ENCODE results near the gene CALD1. TPM values are rescaled to one million over a fixed set of nuclear protein-coding genes. Genes with fewer than 3 reads are reported as not detected.

Gene CALD1
- total RNA-seq, 3 donors from 2014 or later = 252 to 335 (median 266) TPM

DNA sequence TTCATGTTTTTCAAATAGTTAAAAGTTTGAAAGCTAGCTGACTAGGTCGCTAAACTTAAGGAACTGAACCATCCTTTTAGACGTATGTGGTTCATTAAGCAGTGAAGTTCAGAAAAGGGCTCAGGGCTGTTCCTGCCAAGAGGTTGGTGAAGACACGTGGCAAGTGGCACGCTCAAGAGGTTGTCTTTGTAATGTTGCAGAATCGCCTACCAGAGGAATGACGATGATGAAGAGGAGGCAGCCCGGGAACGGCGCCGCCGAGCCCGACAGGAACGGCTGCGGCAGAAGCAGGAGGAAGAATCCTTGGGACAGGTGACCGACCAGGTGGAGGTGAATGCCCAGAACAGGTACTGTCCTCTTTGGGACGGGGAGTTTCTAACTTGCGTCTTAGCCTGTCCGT lies 149.1 kb downstream of the CALD1 start:
- Histone ChIP-seq H3K9me3 (no peaks in the 10 kb centered on the region), H3K4me1 (no peaks in the 10 kb centered on the region), H3K27me3 (no peaks in the 10 kb centered on the region), H3K36me3 (no peaks in the 10 kb centered on the region), H3K27ac (no peak overlapping the region), H3K4me3 (no peak overlapping the region)
- DNase-seq (ENCODE audit: low spot score in 2 of 2) = no peak
- TF ChIP-seq POLR2A (IDR thresholded peaks at IDR 0.05) (no peak), POLR2AphosphoS5 (IDR thresholded peaks at IDR 0.05) (no peak)
- TF ChIP-seq, protein P1, sequence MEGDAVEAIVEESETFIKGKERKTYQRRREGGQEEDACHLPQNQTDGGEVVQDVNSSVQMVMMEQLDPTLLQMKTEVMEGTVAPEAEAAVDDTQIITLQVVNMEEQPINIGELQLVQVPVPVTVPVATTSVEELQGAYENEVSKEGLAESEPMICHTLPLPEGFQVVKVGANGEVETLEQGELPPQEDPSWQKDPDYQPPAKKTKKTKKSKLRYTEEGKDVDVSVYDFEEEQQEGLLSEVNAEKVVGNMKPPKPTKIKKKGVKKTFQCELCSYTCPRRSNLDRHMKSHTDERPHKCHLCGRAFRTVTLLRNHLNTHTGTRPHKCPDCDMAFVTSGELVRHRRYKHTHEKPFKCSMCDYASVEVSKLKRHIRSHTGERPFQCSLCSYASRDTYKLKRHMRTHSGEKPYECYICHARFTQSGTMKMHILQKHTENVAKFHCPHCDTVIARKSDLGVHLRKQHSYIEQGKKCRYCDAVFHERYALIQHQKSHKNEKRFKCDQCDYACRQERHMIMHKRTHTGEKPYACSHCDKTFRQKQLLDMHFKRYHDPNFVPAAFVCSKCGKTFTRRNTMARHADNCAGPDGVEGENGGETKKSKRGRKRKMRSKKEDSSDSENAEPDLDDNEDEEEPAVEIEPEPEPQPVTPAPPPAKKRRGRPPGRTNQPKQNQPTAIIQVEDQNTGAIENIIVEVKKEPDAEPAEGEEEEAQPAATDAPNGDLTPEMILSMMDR (IDR thresholded peaks at IDR 0.05) = no peak
- intact Hi-C loops (cut with DNase I; ENCODE audit: low total_unique reads) = no loop called here

DNA sequence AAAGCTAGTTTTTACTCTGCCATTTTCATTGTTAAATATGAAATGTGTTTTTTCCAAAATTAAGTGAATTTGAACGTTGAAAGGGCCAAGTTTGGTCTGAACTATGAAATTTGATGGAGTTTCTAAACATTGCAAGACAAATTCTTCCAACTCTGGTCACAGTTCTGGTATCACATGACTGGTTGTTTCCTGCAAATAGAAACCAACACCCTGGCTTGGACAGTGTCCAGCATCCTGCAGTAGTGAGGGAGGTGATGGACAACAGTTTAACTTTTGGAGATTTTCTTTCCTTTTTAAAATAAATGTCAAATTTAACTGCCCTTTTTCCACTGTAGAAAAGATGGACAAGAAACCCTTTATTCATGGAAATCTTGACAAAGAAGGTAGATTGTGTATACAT lies 152.1 kb downstream of the CALD1 start:
- no peaks in the 10 kb centered on the region for H3K4me1 ChIP-seq
- H3K27me3 ChIP-seq = no peaks in the 10 kb centered on the region
- no peak for DNase-seq (ENCODE audit: low spot score in 2 of 2)
- intact Hi-C loops (cut with DNase I; ENCODE audit: low total_unique reads) = no loop called here
- no peaks in the 10 kb centered on the region for H3K9me3 ChIP-seq
- H3K27ac ChIP-seq = peak overlapping the region in 1 of 2 donors; percentile 82
- TF ChIP-seq, protein P1 (IDR thresholded peaks at IDR 0.05) = no peak
- TF ChIP-seq POLR2AphosphoS5 (IDR thresholded peaks at IDR 0.05) = no peak
- no peak for TF ChIP-seq POLR2A (IDR thresholded peaks at IDR 0.05)
- H3K4me3 ChIP-seq = no peak overlapping the region
- H3K36me3 ChIP-seq = no peaks in the 10 kb centered on the region

DNA sequence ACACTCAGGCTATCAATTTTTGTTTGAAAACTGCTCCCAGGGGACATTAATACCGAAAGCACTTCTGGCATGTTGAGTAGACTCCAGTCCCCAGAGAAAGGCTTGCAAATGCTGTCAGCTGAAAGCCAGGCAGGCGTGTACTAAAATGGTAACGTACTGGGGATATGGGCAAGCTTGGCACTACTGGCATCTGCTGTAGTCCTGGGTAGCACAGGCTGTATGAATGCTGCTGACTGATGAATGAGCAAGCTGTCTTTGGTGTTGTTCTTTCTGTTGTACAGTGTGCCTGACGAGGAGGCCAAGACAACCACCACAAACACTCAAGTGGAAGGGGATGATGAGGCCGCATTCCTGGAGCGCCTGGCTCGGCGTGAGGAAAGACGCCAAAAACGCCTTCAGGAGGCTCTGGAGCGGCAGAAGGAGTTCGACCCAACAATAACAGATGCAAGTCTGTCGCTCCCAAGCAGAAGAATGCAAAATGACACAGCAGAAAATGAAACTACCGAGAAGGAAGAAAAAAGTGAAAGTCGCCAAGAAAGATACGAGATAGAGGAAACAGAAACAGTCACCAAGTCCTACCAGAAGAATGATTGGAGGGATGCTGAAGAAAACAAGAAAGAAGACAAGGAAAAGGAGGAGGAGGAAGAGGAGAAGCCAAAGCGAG lies 153.4 kb downstream of the CALD1 start:
- DNase-seq (ENCODE audit: low spot score in 2 of 2) = no peak
- no peaks in the 10 kb centered on the region for H3K36me3 ChIP-seq
- no peaks in the 10 kb centered on the region for H3K9me3 ChIP-seq
- H3K4me3 ChIP-seq = peak overlapping the region in 2 of 3 donors; percentile 2 to 29
- intact Hi-C loops (cut with DNase I; ENCODE audit: low total_unique reads) = no loop called here
- TF ChIP-seq, protein P1 (IDR thresholded peaks at IDR 0.05) = no peak
- no peak for TF ChIP-seq POLR2A (IDR thresholded peaks at IDR 0.05)
- no peak for TF ChIP-seq POLR2AphosphoS5 (IDR thresholded peaks at IDR 0.05)
- H3K27me3 ChIP-seq = no peaks in the 10 kb centered on the region
- H3K4me1 ChIP-seq = no peaks in the 10 kb centered on the region
- peak overlapping the region; percentile 67 to 82 for H3K27ac ChIP-seq

DNA sequence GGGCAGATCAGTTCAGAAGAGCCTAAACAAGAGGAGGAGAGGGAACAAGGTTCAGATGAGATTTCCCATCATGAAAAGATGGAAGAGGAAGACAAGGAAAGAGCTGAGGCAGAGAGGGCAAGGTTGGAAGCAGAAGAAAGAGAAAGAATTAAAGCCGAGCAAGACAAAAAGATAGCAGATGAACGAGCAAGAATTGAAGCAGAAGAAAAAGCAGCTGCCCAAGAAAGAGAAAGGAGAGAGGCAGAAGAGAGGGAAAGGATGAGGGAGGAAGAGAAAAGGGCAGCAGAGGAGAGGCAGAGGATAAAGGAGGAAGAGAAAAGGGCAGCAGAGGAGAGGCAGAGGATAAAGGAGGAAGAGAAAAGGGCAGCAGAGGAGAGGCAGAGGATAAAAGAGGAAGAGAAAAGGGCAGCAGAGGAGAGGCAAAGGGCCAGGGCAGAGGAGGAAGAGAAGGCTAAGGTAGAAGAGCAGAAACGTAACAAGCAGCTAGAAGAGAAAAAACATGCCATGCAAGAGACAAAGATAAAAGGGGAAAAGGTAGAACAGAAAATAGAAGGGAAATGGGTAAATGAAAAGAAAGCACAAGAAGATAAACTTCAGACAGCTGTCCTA lies 154.1 kb downstream of the CALD1 start:
- intact Hi-C loops (cut with DNase I; ENCODE audit: low total_unique reads) = no loop called here
- Histone ChIP-seq H3K27ac (peak overlapping the region; percentile 67 to 82), H3K4me3 (no peak overlapping the region), H3K9me3 (no peaks in the 10 kb centered on the region), H3K36me3 (no peaks in the 10 kb centered on the region), H3K27me3 (no peaks in the 10 kb centered on the region), H3K4me1 (no peaks in the 10 kb centered on the region)
- no peak for DNase-seq (ENCODE audit: low spot score in 2 of 2)
- TF ChIP-seq POLR2AphosphoS5 (IDR thresholded peaks at IDR 0.05) = no peak
- no peak for TF ChIP-seq POLR2A (IDR thresholded peaks at IDR 0.05)
- TF ChIP-seq, protein P1 (IDR thresholded peaks at IDR 0.05) = no peak

DNA sequence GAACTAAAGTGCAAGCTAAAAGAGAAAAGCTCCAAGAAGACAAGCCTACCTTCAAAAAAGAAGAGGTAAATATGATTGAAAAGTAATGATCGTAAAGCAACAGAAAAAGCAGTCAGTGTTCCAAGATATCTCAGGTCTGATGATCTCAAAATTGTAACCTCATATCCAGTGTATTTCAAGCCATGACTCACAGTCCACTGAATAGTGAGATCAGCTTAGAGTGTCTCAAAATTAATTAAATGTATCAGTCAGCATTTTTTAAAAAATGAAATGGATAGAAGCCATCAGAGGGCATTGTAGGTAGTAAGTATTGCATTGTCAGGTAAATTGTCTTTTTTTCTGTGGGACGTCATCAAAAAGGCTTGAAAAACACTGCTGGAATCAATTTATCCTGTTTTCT lies 156.3 kb downstream of the CALD1 start:
- Histone ChIP-seq H3K36me3 (no peaks in the 10 kb centered on the region), H3K4me1 (no peaks in the 10 kb centered on the region), H3K27me3 (no peaks in the 10 kb centered on the region), H3K4me3 (no peak overlapping the region), H3K27ac (peak overlapping the region; percentile 63 to 84), H3K9me3 (no peaks in the 10 kb centered on the region)
- TF ChIP-seq POLR2AphosphoS5 (IDR thresholded peaks at IDR 0.05) (no peak), POLR2A (IDR thresholded peaks at IDR 0.05) (no peak)
- TF ChIP-seq, protein P1 (IDR thresholded peaks at IDR 0.05) = no peak
- intact Hi-C loops (cut with DNase I; ENCODE audit: low total_unique reads) = no loop called here
- no peak for DNase-seq (ENCODE audit: low spot score in 2 of 2)
